GM21529 (cell line): ENCODE measurements around the gene UNC13A.

Source experiments
- ATAC-seq: cut with Tn5 transposase; IDR thresholded peaks from one replicate; pipeline ENCODE4 v1.9.1; 2021; ENCODE audit not compliant: unreplicated experiment

The UNC13A gene

GRCh38 chr19:17629760-17630159 is 58.4 kb downstream of the UNC13A start:
- ATAC-seq: no peak

GRCh38 chr19:17627921-17628320 is 60.2 kb downstream of the UNC13A start:
- no peak for ATAC-seq

- no peak for ATAC-seq
These were observed 61.0 kb downstream of the UNC13A start for GRCh38 chr19:17627161-17627560.

GRCh38 chr19:17626456-17627015 is 61.6 kb downstream of the UNC13A start:
- ATAC-seq: no peak

GRCh38 chr19:17625980-17626379 is 62.2 kb downstream of the UNC13A start:
- ATAC-seq: no peak

- ATAC-seq: no peak
These were observed 63.1 kb downstream of the UNC13A start for GRCh38 chr19:17625043-17625442.

GRCh38 chr19:17624314-17624991 is 63.7 kb downstream of the UNC13A start:
- ATAC-seq: no peak

- ATAC-seq: no peak
These were observed 64.8 kb downstream of the UNC13A start for GRCh38 chr19:17623224-17623935.

- no peak for ATAC-seq
These were observed 67.5 kb downstream of the UNC13A start for GRCh38 chr19:17620696-17621095.

GRCh38 chr19:17618936-17619335 is 69.2 kb downstream of the UNC13A start:
- ATAC-seq: no peak

GRCh38 chr19:17618281-17618903 is 69.8 kb downstream of the UNC13A start:
- ATAC-seq: no peak

GRCh38 chr19:17617807-17618192 is 70.4 kb downstream of the UNC13A start:
- ATAC-seq: no peak

GRCh38 chr19:17616961-17617806 is 71.0 kb downstream of the UNC13A start:
- no peak for ATAC-seq

GRCh38 chr19:17616686-17616960 is 71.5 kb downstream of the UNC13A start:
- ATAC-seq: no peak

- no peak for ATAC-seq
These were observed 72.1 kb downstream of the UNC13A start for GRCh38 chr19:17615889-17616685.

GRCh38 chr19:17614476-17614875 is 73.7 kb downstream of the UNC13A start:
- no peak for ATAC-seq

- ATAC-seq: no peak
These were observed 76.5 kb downstream of the UNC13A start for GRCh38 chr19:17611462-17612244.

- no peak for ATAC-seq
These were observed 77.8 kb downstream of the UNC13A start for GRCh38 chr19:17610384-17610783.

GRCh38 chr19:17607936-17608335 is 80.2 kb downstream of the UNC13A start:
- ATAC-seq: no peak
